BLaER1 treated with 17β-estradiol and CSF1 and Interleukin-3, amounts not matched to agents 10 nM and 100 nM (cell line): ENCODE results near the gene SLK.
A peak's percentile ranks its signal among the peaks of the same experiment; 100 is the strongest.

Experiments used
- H3K27ac ChIP-seq, 11 experiments: shearing (Covaris generic); formaldehyde crosslinking; 2 replicates each; pipeline ENCODE4 v1.8.1; 2022
- H3K27me3 ChIP-seq, 11 experiments: shearing (Covaris generic); formaldehyde crosslinking; 2 replicates each; pipeline ENCODE4 v1.8.1; 2022
- H3K36me3 ChIP-seq, 11 experiments: shearing (Covaris generic); formaldehyde crosslinking; 2 replicates each; pipeline ENCODE4 v1.8.1; 2022
- H3K4me1 ChIP-seq, 10 experiments: shearing (Covaris generic); formaldehyde crosslinking; 2 replicates each; pipeline ENCODE4 v1.8.1; 2022
- H3K4me2 ChIP-seq, 11 experiments: shearing (Covaris generic); formaldehyde crosslinking; 2 replicates each; pipeline ENCODE4 v1.8.1; 2022
- H3K4me3 ChIP-seq, 10 experiments: shearing (Covaris generic); formaldehyde crosslinking; 2 replicates each; pipeline ENCODE4 v1.8.1; 2022
- H3K9ac ChIP-seq, 11 experiments: shearing (Covaris generic); formaldehyde crosslinking; 2 replicates each; pipeline ENCODE4 v1.8.1; 2022
- H3K9me3 ChIP-seq, 11 experiments: shearing (Covaris generic); formaldehyde crosslinking; replicated peaks in 1 of 11; 2 replicates each; pipeline ENCODE4 v1.8.1; 2022
- H4K20me1 ChIP-seq, 11 experiments: shearing (Covaris generic); formaldehyde crosslinking; 2 replicates each; pipeline ENCODE4 v1.8.1; 2022
- Cebpa-rat ChIP-seq, 11 experiments: shearing (Covaris generic); IDR thresholded peaks; 2 replicates each; pipeline ENCODE4 v1.8.1; 2022

SLK gene

GRCh38 chr10:104037261-104037951 is 70.5 kb downstream of the SLK start:
- H3K4me3 ChIP-seq: no peak overlapping the region
- H3K9ac ChIP-seq: no peak overlapping the region
- no peak overlapping the region for H3K27ac ChIP-seq
- H3K9me3 ChIP-seq: no peaks in the 10 kb centered on the region
- H4K20me1 ChIP-seq: peaks cover 0 to 6% (median 0%) of the 10 kb centered on the region in 11 experiments; a peak in 2 of 22 replicates
- peaks cover 0 to 10% (median 3%) of the 10 kb centered on the region in 11 experiments; a peak in 7 of 22 replicates for H3K36me3 ChIP-seq
- no peaks in the 10 kb centered on the region for H3K27me3 ChIP-seq
- no peak for TF ChIP-seq Cebpa-rat (IDR thresholded peaks at IDR 0.05)
- H3K4me2 ChIP-seq: no peak overlapping the region
- no peaks in the 10 kb centered on the region for H3K4me1 ChIP-seq

- Histone ChIP-seq H3K27ac (no peak overlapping the region), H3K27me3 (no peaks in the 10 kb centered on the region), H4K20me1 (peaks cover 0 to 6% (median 0%) of the 10 kb centered on the region in 11 experiments; a peak in 1 of 22 replicates), H3K9ac (no peak overlapping the region), H3K4me3 (no peak overlapping the region), H3K4me2 (no peak overlapping the region), H3K9me3 (no peaks in the 10 kb centered on the region), H3K36me3 (no peaks in the 10 kb centered on the region; a peak in 1 of 22 replicates), H3K4me1 (peaks cover 0 to 3% (median 1%) of the 10 kb centered on the region in 10 experiments; a peak in 6 of 20 replicates)
- TF ChIP-seq Cebpa-rat (IDR thresholded peaks at IDR 0.05): no peak
Observed at GRCh38 chr10:104038537-104038936, 71.6 kb downstream of the SLK start.

- Histone ChIP-seq H3K4me2 (no peak overlapping the region), H3K9me3 (no peaks in the 10 kb centered on the region), H3K4me3 (no peak overlapping the region), H4K20me1 (peaks cover 0 to 6% (median 0%) of the 10 kb centered on the region in 11 experiments; a peak in 1 of 22 replicates), H3K27me3 (no peaks in the 10 kb centered on the region), H3K36me3 (no peaks in the 10 kb centered on the region), H3K4me1 (peaks cover 0 to 9% (median 7%) of the 10 kb centered on the region in 10 experiments; a peak in 7 of 20 replicates), H3K9ac (no peak overlapping the region), H3K27ac (no peak overlapping the region)
- no peak for TF ChIP-seq Cebpa-rat (IDR thresholded peaks at IDR 0.05)
Observed at GRCh38 chr10:104038958-104039752, 72.2 kb downstream of the SLK start.

GRCh38 chr10:104040382-104040781 is 73.4 kb downstream of the SLK start:
- no peak overlapping the region for H3K4me2 ChIP-seq

GRCh38 chr10:104040862-104041789 is 74.2 kb downstream of the SLK start:
- Histone ChIP-seq H3K9ac (no peak overlapping the region), H3K27ac (no peak overlapping the region), H3K36me3 (no peaks in the 10 kb centered on the region), H3K27me3 (no peaks in the 10 kb centered on the region), H3K9me3 (no peaks in the 10 kb centered on the region), H4K20me1 (no peaks in the 10 kb centered on the region), H3K4me2 (no peak overlapping the region), H3K4me1 (peaks cover 0 to 11% (median 8%) of the 10 kb centered on the region in 10 experiments; a peak in 7 of 20 replicates), H3K4me3 (no peak overlapping the region)
- no peak for TF ChIP-seq Cebpa-rat (IDR thresholded peaks at IDR 0.05)

More at GRCh38 chr10:104040382-104040781, 73.4 kb downstream of the SLK start:
- H3K9ac ChIP-seq: no peak overlapping the region
- no peak overlapping the region for H3K4me3 ChIP-seq
- H3K9me3 ChIP-seq: no peaks in the 10 kb centered on the region
- H3K36me3 ChIP-seq: no peaks in the 10 kb centered on the region
- no peaks in the 10 kb centered on the region for H3K27me3 ChIP-seq
- H3K27ac ChIP-seq: no peak overlapping the region
- TF ChIP-seq Cebpa-rat (IDR thresholded peaks at IDR 0.05): no peak
- peaks cover 0 to 11% (median 8%) of the 10 kb centered on the region in 10 experiments; a peak in 7 of 20 replicates for H3K4me1 ChIP-seq
- H4K20me1 ChIP-seq: peaks cover 0 to under 1% (median 0%) of the 10 kb centered on the region in 11 experiments; a peak in 1 of 22 replicates

- no peaks in the 10 kb centered on the region for H4K20me1 ChIP-seq
- no peak overlapping the region for H3K27ac ChIP-seq
- H3K9ac ChIP-seq: no peak overlapping the region
- no peaks in the 10 kb centered on the region for H3K36me3 ChIP-seq
- no peak for TF ChIP-seq Cebpa-rat (IDR thresholded peaks at IDR 0.05)
- no peak overlapping the region for H3K4me2 ChIP-seq
- H3K4me3 ChIP-seq: no peak overlapping the region
- H3K4me1 ChIP-seq: peaks cover 0 to 11% (median 8%) of the 10 kb centered on the region in 10 experiments; a peak in 7 of 20 replicates
- no peaks in the 10 kb centered on the region for H3K9me3 ChIP-seq
- H3K27me3 ChIP-seq: no peaks in the 10 kb centered on the region
Observed at GRCh38 chr10:104041891-104042535, 75.1 kb downstream of the SLK start.

GRCh38 chr10:104043185-104043830 is 76.4 kb downstream of the SLK start:
- H3K36me3 ChIP-seq: no peaks in the 10 kb centered on the region
- H3K9ac ChIP-seq: no peak overlapping the region
- TF ChIP-seq Cebpa-rat (IDR thresholded peaks at IDR 0.05): no peak
- no peak overlapping the region for H3K4me3 ChIP-seq
- no peaks in the 10 kb centered on the region for H3K27me3 ChIP-seq
- H3K4me1 ChIP-seq: peaks cover 0 to 11% (median 8%) of the 10 kb centered on the region in 10 experiments; a peak in 7 of 20 replicates
- H3K4me2 ChIP-seq: peak overlapping the region in 8 of 11 experiments; percentile 6 to 36 (median 12); a peak in 4 of 22 replicates
- H3K9me3 ChIP-seq: no peaks in the 10 kb centered on the region
- H3K27ac ChIP-seq: no peak overlapping the region
- H4K20me1 ChIP-seq: no peaks in the 10 kb centered on the region

GRCh38 chr10:104043854-104044253 is 76.9 kb downstream of the SLK start:
- no peak for TF ChIP-seq Cebpa-rat (IDR thresholded peaks at IDR 0.05)
- H3K36me3 ChIP-seq: no peaks in the 10 kb centered on the region

More at GRCh38 chr10:104043854-104044253, 76.9 kb downstream of the SLK start:
- Histone ChIP-seq H3K4me1 (peaks cover 0 to 11% (median 8%) of the 10 kb centered on the region in 10 experiments; a peak in 8 of 20 replicates), H3K4me3 (no peak overlapping the region), H3K27ac (no peak overlapping the region), H4K20me1 (no peaks in the 10 kb centered on the region), H3K4me2 (peak overlapping the region in 8 of 11 experiments; percentile 6 to 36 (median 12); a peak in 7 of 22 replicates), H3K9me3 (no peaks in the 10 kb centered on the region), H3K27me3 (no peaks in the 10 kb centered on the region), H3K9ac (no peak overlapping the region)
